ENCODE measurements around the gene OR6M1. TPM values are rescaled to one million over a fixed set of nuclear protein-coding genes. Genes with fewer than 3 reads are reported as not detected.

Gene OR6M1
- total RNA-seq, 2 experiments from 2014 or later, result not detected

GRCh38 chr11:123799438-123799837 is 6.7 kb downstream of the OR6M1 start:
- ChIA-PET CTCF (ENCODE audit: unreplicated experiment) (no interaction called here), POLR2A (no interaction called here)
- no peak for DNase-seq (ENCODE audit: low spot score)
- H3K79me2 ChIP-seq (ENCODE audit: insufficient read depth, low read depth, low read length), result no peaks in the 10 kb centered on the region
- no peaks in the 10 kb centered on the region for H4K20me1 ChIP-seq (ENCODE audit: insufficient read depth, low read length)
- intact Hi-C loops (cut with micrococcal nuclease; ENCODE audit: unreplicated experiment), result no loop called here
- H3K36me3 ChIP-seq (ENCODE audit: insufficient read depth, low read length), result no peaks in the 10 kb centered on the region
- no peaks in the 10 kb centered on the region for H3K9me2 ChIP-seq (ENCODE audit: insufficient read depth, low read length)
- no peaks in the 10 kb centered on the region for H3K4me1 ChIP-seq (ENCODE audit: insufficient read depth, low read length, poor library complexity, severe bottlenecking)
- no peak overlapping the region for H3K4me2 ChIP-seq (ENCODE audit: low read length)
- TF ChIP-seq EZH2phosphoT487 (IDR thresholded peaks at IDR 0.05; ENCODE audit: borderline replicate concordance, low read depth, low read length) (no peak), CTCF (conservative IDR thresholded peaks at IDR 0.05; ENCODE audit: low read length) (no peak)
- no peak overlapping the region for H3K4me3 ChIP-seq (ENCODE audit: low read depth, low read length, poor library complexity, severe bottlenecking)
- no peaks in the 10 kb centered on the region for H3K9me3 ChIP-seq (ENCODE audit: low read length)
- H3K27ac ChIP-seq (ENCODE audit: low read depth, low read length, poor library complexity, severe bottlenecking), result no peak overlapping the region
- no TSS peak for BruUV-seq (replicated peaks)
- H2AFZ ChIP-seq (ENCODE audit: low read length), result no peak overlapping the region

GRCh38 chr11:123798513-123799252 is 7.5 kb downstream of the OR6M1 start:
- H4K20me1 ChIP-seq (ENCODE audit: insufficient read depth, low read length), result no peaks in the 10 kb centered on the region
- H3K9me3 ChIP-seq (ENCODE audit: low read length), result no peaks in the 10 kb centered on the region
- no peaks in the 10 kb centered on the region for H3K4me1 ChIP-seq (ENCODE audit: insufficient read depth, low read length, poor library complexity, severe bottlenecking)
- H3K4me2 ChIP-seq (ENCODE audit: low read length), result no peak overlapping the region
- intact Hi-C loops (cut with micrococcal nuclease; ENCODE audit: unreplicated experiment), result no loop called here
- ChIA-PET POLR2A (interaction anchor here (0.7 kb wide), 1 partner anchor 21 kb away, joined by 3 read pairs; no protein-coding TSS in a partner anchor), CTCF (ENCODE audit: unreplicated experiment) (no interaction called here)
- H2AFZ ChIP-seq (ENCODE audit: low read length), result no peak overlapping the region
- H3K36me3 ChIP-seq (ENCODE audit: insufficient read depth, low read length), result no peaks in the 10 kb centered on the region
- no peak for TF ChIP-seq EZH2phosphoT487 (IDR thresholded peaks at IDR 0.05; ENCODE audit: borderline replicate concordance, low read depth, low read length)
- TF ChIP-seq CTCF (conservative IDR thresholded peaks at IDR 0.05; ENCODE audit: low read length), result no peak
- no peaks in the 10 kb centered on the region for H3K9me2 ChIP-seq (ENCODE audit: insufficient read depth, low read length)
- no peaks in the 10 kb centered on the region for H3K79me2 ChIP-seq (ENCODE audit: insufficient read depth, low read depth, low read length)
- DNase-seq (ENCODE audit: low spot score), result no peak
- no TSS peak for BruUV-seq (replicated peaks)
- H3K4me3 ChIP-seq (ENCODE audit: low read depth, low read length, poor library complexity, severe bottlenecking), result no peak overlapping the region
- no peak overlapping the region for H3K27ac ChIP-seq (ENCODE audit: low read depth, low read length, poor library complexity, severe bottlenecking)

DNA sequence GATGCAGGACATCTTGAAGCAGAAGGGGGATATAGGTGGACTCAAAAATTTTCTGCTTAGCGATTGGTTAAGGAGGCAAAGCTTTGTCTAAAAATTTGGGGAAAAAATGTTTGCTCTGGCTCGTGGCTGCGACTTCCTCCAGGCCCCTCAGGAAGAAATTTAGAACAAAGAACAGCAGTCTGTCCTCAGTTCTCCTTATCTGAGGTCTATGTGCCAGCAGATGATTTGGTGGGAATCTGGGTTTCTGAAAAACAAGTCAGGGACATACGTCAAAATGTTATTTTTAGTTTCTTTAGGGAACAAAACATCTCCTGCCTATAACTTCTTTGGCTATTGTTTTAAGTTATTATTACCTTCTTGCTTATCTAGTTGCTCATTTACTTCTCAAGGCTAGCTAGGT is 8.1 kb downstream of the OR6M1 start:
- Histone ChIP-seq H3K4me1 (ENCODE audit: insufficient read depth, low read length, poor library complexity, severe bottlenecking) (no peaks in the 10 kb centered on the region), H3K4me3 (ENCODE audit: low read depth, low read length, poor library complexity, severe bottlenecking) (no peak overlapping the region), H3K27ac (ENCODE audit: low read depth, low read length, poor library complexity, severe bottlenecking) (no peak overlapping the region), H2AFZ (ENCODE audit: low read length) (no peak overlapping the region), H3K9me2 (ENCODE audit: insufficient read depth, low read length) (no peaks in the 10 kb centered on the region), H3K9me3 (ENCODE audit: low read length) (no peaks in the 10 kb centered on the region), H3K36me3 (ENCODE audit: insufficient read depth, low read length) (no peaks in the 10 kb centered on the region), H3K79me2 (ENCODE audit: insufficient read depth, low read depth, low read length) (no peaks in the 10 kb centered on the region), H3K4me2 (ENCODE audit: low read length) (no peak overlapping the region), H4K20me1 (ENCODE audit: insufficient read depth, low read length) (no peaks in the 10 kb centered on the region)
- intact Hi-C loops (cut with micrococcal nuclease; ENCODE audit: unreplicated experiment), result no loop called here
- POLR2A ChIA-PET, result interaction anchor here (0.7 kb wide), 1 partner anchor 21 kb away, joined by 3 read pairs; no protein-coding TSS in a partner anchor
- CTCF ChIA-PET (ENCODE audit: unreplicated experiment), result no interaction called here
- no peak for DNase-seq (ENCODE audit: low spot score)
- TF ChIP-seq CTCF (conservative IDR thresholded peaks at IDR 0.05; ENCODE audit: low read length) (no peak), EZH2phosphoT487 (IDR thresholded peaks at IDR 0.05; ENCODE audit: borderline replicate concordance, low read depth, low read length) (no peak)
- no TSS peak for BruUV-seq (replicated peaks)

Data from OCI-LY7 (cell line).